K562 (cell line): ENCODE results near the gene PELI3. TPM values are rescaled to one million over a fixed set of nuclear protein-coding genes. Genes with fewer than 3 reads are reported as not detected.
A peak's percentile ranks its signal among the peaks of the same experiment; 100 is the strongest.

ENCODE experiments used
- ATAC-seq: fragments of 200-7000 bp; cut with Tn5 transposase; 3 replicates; pipeline ENCODE4 v1.9.1; 2020; ENCODE audit warnings: moderate library complexity
- BruUV-seq: library from RNA; stranded (reverse); fragments of 400-500 nt; replicated peaks from 2 replicates; lab custom pipeline; 2021; lab: Mats Ljungman, UMichigan
- CTCF ChIA-PET: fragments of 300-600 bp; formaldehyde crosslinking; extraction: SDS; loops from one replicate; lab custom pipeline; 2021; ENCODE audit warnings: low intra/inter-chr PET ratio; lab: Yijun Ruan, JAX
- POLR2A ChIA-PET: fragments of 300-600, 350-650 bp; sonication (Branson Sonifier 250); formaldehyde crosslinking; extraction: SDS; loops from one replicate; lab custom pipeline; 2021; ENCODE audit warnings: antibody characterized with exemption, inconsistent platforms; lab: Yijun Ruan, JAX
- DNase-seq, 4 experiments: peaks; one replicate each; pipeline versions ENCODE4 v3.0.0 to v3.0.0-alpha.2; 2011 to 2018; ENCODE audit warnings: low spot score in 3 of 4, mixed read lengths in 3 of 4; ENCODE audit errors: extremely low read depth in 1 of 4
- FAIRE-seq: peaks from 2 replicates; lab custom pipeline; 2011; peaks lifted over from hg19 to GRCh38; lab: Jason Lieb, UNC
- H2AFZ ChIP-seq: 2 replicates; pipeline ENCODE4 v1.6.0; 2011; ENCODE audit warnings: low read depth, low read length, control low read depth, inconsistent platforms
- H3K27ac ChIP-seq: fragments of 200-600 bp; 3 replicates; pipeline ENCODE4 v1.8.0; 2011; ENCODE audit warnings: low read depth, mild to moderate bottlenecking, control low read depth, inconsistent platforms, low read length, moderate library complexity, mixed read lengths; ENCODE audit errors: extremely low read depth
- H3K27me3 ChIP-seq, 2 experiments: fragments of 300-600 bp in 1 of 2; 2 replicates in 1 of 2; 3 replicates in 1 of 2; pipeline versions ENCODE4 v1.6.0 to v1.8.0; 2011; ENCODE audit warnings: inconsistent platforms in 2 of 2, low read length in 2 of 2, mild to moderate bottlenecking in 1 of 2, mixed read lengths in 1 of 2, moderate library complexity in 1 of 2; ENCODE audit not compliant: control insufficient read depth in 2 of 2, insufficient read depth in 2 of 2
- H3K36me3 ChIP-seq: fragments of 300-600 bp; 3 replicates; pipeline ENCODE4 v1.8.0; 2011; ENCODE audit warnings: mild to moderate bottlenecking, low read length, inconsistent platforms; ENCODE audit not compliant: control insufficient read depth, insufficient read depth
- H3K4me1 ChIP-seq, 2 experiments: fragments of 200-600 bp in 1 of 2; replicated peaks in 1 of 2; 2 replicates in 1 of 2; 3 replicates in 1 of 2; pipeline versions ENCODE4 v1.5.1 to v1.8.0; 2011; ENCODE audit warnings: inconsistent platforms in 2 of 2, low read length in 2 of 2, mild to moderate bottlenecking in 1 of 2, mixed read lengths in 1 of 2, moderate library complexity in 1 of 2; ENCODE audit not compliant: control insufficient read depth in 2 of 2, insufficient read depth in 2 of 2
- H3K4me2 ChIP-seq: 2 replicates; pipeline ENCODE4 v1.6.1; 2011; ENCODE audit warnings: low read length, control low read depth, inconsistent platforms, mixed read lengths; ENCODE audit not compliant: insufficient read depth
- H3K4me3 ChIP-seq: fragments of 200-600 bp; sonication (generic), shearing (Covaris generic); 2 replicates; pipeline ENCODE4 v1.5.1; 2016; ENCODE audit warnings: control low read depth, inconsistent platforms
- H3K79me2 ChIP-seq: fragments of 200-600 bp; 3 replicates; pipeline ENCODE4 v1.8.0; 2011; ENCODE audit warnings: low read length, inconsistent platforms; ENCODE audit not compliant: control insufficient read depth, insufficient read depth
- H3K9ac ChIP-seq, 2 experiments: 2 replicates each; pipeline versions ENCODE4 v1.6.0 to v1.6.1; 2011; ENCODE audit warnings: low read depth in 2 of 2, low read length in 2 of 2, control low read depth in 1 of 2, inconsistent platforms in 1 of 2, mild to moderate bottlenecking in 1 of 2, mixed read lengths in 1 of 2; ENCODE audit not compliant: insufficient read depth in 1 of 2
- H3K9me1 ChIP-seq: one replicate; pipeline ENCODE4 v1.6.0; 2011; ENCODE audit warnings: inconsistent platforms, mild to moderate bottlenecking, low read length, moderate library complexity; ENCODE audit not compliant: control insufficient read depth, insufficient read depth
- H3K9me3 ChIP-seq: replicated peaks from 2 replicates; pipeline ENCODE4 v1.5.1; 2011; ENCODE audit warnings: low read depth, low read length, inconsistent platforms; ENCODE audit not compliant: control insufficient read depth, insufficient read depth
- H4K20me1 ChIP-seq: replicated peaks from 2 replicates; pipeline ENCODE4 v1.6.1; 2011; ENCODE audit warnings: low read length, inconsistent platforms, mixed read lengths; ENCODE audit not compliant: control insufficient read depth, insufficient read depth
- HMGN3 ChIP-seq: IDR thresholded peaks from 2 replicates; pipeline ENCODE4 v1.6.1; 2011; ENCODE audit warnings: borderline replicate concordance, low read depth, mild to moderate bottlenecking, mixed read lengths, low read length; ENCODE audit not compliant: insufficient read length; ENCODE audit errors: extremely low read depth
- MYC ChIP-seq, 2 experiments: fragments of 250-450 bp in 1 of 2; sonication (Bioruptor Pico) in 1 of 2; IDR thresholded peaks; 2 replicates each; pipeline versions ENCODE4 v1.5.1 to v1.6.1; 2012 to 2021; ENCODE audit warnings: low read depth in 2 of 2, borderline replicate concordance in 1 of 2, improper control_type of control experiment in 1 of 2, low read length in 1 of 2, mild to moderate bottlenecking in 1 of 2, moderate library complexity in 1 of 2
- NONO ChIP-seq, 2 experiments: fragments of 200-400 bp in 1 of 2; fragments of 450-650 bp in 1 of 2; formaldehyde crosslinking in 1 of 2; IDR thresholded peaks; 2 replicates each; pipeline ENCODE4 v1.6.1; 2017; ENCODE audit warnings: low read depth in 2 of 2, mild to moderate bottlenecking in 2 of 2, moderate library complexity in 2 of 2, low read length in 1 of 2
- WGBS: fragments of 100-300 bp; shearing (Covaris generic); methylation state at CpG from one replicate; pipeline ENCODE4 v1.1.6; 2016; ENCODE audit warnings: low coverage, mixed read lengths; ENCODE audit not compliant: insufficient coverage; ENCODE audit errors: missing lambda C conversion rate; 5-methylcytosine and 5-hydroxymethylcytosine counted together
- in situ Hi-C: fragments of 300-500 bp; cut with MboI; formaldehyde crosslinking; loops from 4 replicates; pipeline ENCODE4 v1.15.0; 2018; ENCODE audit warnings: inconsistent platforms, mixed read lengths
- intact Hi-C: fragments of 100-400 bp; cut with micrococcal nuclease; formaldehyde crosslinking; loops from 2 replicates; pipeline ENCODE4 v1.14.2; 2022
- polyA plus RNA-seq, 8 experiments: library from polyadenylated mRNA; depleted of rRNA in 4 of 8; stranded (reverse) in 5 of 8; unstranded in 3 of 8; fragments of >200 nt; fragmentation: Nextera tagmentation in 2 of 8; fragmentation: Illumina TruSeq in 1 of 8; extraction: Ambion mirVana in 2 of 8; extraction: Trizol in 1 of 8; gene quantifications; 2 replicates each; pipeline versions ENCODE4 v1.2.1 to v1.2.3, GENCODE V29; 2011 to 2014; ENCODE audit warnings: inconsistent platforms in 1 of 8, missing spikeins in 1 of 8
- total RNA-seq, 7 experiments: library from RNA; depleted of rRNA in 6 of 7; stranded (reverse); fragments of >200 nt in 6 of 7; fragmentation: Illumina TruSeq in 2 of 7; extraction: Trizol in 2 of 7; gene quantifications; 2 replicates each; pipeline versions ENCODE4 v1.2.1 to v1.2.3, GENCODE V29; 2011 to 2021; ENCODE audit warnings: low replicate concordance in 1 of 7
- TF ChIP-seq, protein P1 (sequence below): fragments of 450-650 bp; conservative IDR thresholded peaks from 2 replicates; pipeline ENCODE4 v1.6.1; 2016; ENCODE audit warnings: missing genetic modification characterization, low read depth, mild to moderate bottlenecking, control low read depth, missing compliant biosample characterization
- TF ChIP-seq, protein P2 (sequence below): fragments of 450-650 bp; IDR thresholded peaks from 2 replicates; pipeline ENCODE4 v1.6.1; 2016; ENCODE audit warnings: mild to moderate bottlenecking, moderate library complexity

Gene PELI3
- total and polyA plus RNA-seq, 9 of the 15 experiments (the other 6 are each of a cell fraction or from before 2014, with no cell fraction given), result 0.17 to 4.2 (median 1.9) TPM

DNA sequence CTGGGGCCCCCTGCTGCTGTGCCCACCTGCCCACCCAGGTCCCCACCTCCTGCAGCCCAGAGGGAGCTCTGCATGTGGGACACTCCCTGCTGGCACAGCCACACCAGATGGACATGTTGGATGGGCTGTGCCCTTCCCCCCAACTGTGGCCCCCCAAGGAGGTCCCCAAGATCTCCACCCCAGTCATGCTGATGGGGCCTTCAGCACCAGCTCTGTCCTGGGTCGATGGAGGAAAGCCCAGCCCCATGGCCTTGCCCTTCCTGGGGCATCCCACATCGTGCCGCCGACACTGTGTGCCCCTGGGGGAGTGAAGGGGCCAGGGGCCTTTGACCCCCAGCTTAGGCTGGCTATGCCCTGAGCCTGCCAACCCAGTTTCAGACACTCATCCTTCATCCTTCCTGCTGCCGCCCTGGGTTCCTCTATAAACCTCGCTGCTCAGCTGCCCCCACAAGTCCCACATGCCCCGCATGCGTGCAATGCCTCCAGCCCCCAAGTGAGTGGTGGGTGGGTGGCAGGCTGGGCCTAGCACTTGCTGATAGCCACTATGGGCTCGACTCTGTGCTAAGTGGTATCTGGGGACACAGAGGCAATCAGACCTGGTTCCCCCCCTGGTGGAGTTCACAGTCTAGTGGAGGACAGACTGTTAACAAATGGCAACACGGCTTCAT, 9.6 kb downstream of the PELI3 start:
- Histone ChIP-seq H2AFZ (no peak overlapping the region), H3K4me2 (no peak overlapping the region), H3K9me1 (no peaks in the 10 kb centered on the region), H3K9me3 (no peaks in the 10 kb centered on the region), H4K20me1 (peaks cover 12% of the 10 kb centered on the region; the same call in 1 of the 2 replicates), H3K27me3 (no peaks in the 10 kb centered on the region), H3K27ac (no peak overlapping the region), H3K4me1 (peaks cover 3 to 30% of the 10 kb centered on the region in 2 experiments; a peak in 4 of 5 replicates), H3K79me2 (peaks cover 12% of the 10 kb centered on the region; the same call in 2 of the 3 replicates), H3K4me3 (no peak overlapping the region), H3K9ac (peak overlapping the region in 1 of 2 experiments; percentile 59; a peak in 2 of 4 replicates), H3K36me3 (peaks cover 3% of the 10 kb centered on the region; the same call in 2 of the 3 replicates)
- FAIRE-seq (no peak), DNase-seq (no peak), ATAC-seq (no peak)
- CTCF ChIA-PET, result interaction anchor here (4.2 kb wide), 1 partner anchor 69 kb away, joined by 50 read pairs; no protein-coding TSS in a partner anchor
- in situ Hi-C loops, result no loop called here
- POLR2A ChIA-PET, result no interaction called here
- intact Hi-C loops, result no loop called here
- 93% methylated on average over 5 of the region's 10 CpGs for WGBS
- no TSS peak for BruUV-seq
- no peak for TF ChIP-seq NONO (IDR thresholded peaks at IDR 0.05; ENCODE audit: low read depth in 2 of 2, low read length in 1 of 2)
- TF ChIP-seq, protein P1, sequence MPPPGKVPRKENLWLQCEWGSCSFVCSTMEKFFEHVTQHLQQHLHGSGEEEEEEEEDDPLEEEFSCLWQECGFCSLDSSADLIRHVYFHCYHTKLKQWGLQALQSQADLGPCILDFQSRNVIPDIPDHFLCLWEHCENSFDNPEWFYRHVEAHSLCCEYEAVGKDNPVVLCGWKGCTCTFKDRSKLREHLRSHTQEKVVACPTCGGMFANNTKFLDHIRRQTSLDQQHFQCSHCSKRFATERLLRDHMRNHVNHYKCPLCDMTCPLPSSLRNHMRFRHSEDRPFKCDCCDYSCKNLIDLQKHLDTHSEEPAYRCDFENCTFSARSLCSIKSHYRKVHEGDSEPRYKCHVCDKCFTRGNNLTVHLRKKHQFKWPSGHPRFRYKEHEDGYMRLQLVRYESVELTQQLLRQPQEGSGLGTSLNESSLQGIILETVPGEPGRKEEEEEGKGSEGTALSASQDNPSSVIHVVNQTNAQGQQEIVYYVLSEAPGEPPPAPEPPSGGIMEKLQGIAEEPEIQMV, result no peak
- TF ChIP-seq, protein P2, sequence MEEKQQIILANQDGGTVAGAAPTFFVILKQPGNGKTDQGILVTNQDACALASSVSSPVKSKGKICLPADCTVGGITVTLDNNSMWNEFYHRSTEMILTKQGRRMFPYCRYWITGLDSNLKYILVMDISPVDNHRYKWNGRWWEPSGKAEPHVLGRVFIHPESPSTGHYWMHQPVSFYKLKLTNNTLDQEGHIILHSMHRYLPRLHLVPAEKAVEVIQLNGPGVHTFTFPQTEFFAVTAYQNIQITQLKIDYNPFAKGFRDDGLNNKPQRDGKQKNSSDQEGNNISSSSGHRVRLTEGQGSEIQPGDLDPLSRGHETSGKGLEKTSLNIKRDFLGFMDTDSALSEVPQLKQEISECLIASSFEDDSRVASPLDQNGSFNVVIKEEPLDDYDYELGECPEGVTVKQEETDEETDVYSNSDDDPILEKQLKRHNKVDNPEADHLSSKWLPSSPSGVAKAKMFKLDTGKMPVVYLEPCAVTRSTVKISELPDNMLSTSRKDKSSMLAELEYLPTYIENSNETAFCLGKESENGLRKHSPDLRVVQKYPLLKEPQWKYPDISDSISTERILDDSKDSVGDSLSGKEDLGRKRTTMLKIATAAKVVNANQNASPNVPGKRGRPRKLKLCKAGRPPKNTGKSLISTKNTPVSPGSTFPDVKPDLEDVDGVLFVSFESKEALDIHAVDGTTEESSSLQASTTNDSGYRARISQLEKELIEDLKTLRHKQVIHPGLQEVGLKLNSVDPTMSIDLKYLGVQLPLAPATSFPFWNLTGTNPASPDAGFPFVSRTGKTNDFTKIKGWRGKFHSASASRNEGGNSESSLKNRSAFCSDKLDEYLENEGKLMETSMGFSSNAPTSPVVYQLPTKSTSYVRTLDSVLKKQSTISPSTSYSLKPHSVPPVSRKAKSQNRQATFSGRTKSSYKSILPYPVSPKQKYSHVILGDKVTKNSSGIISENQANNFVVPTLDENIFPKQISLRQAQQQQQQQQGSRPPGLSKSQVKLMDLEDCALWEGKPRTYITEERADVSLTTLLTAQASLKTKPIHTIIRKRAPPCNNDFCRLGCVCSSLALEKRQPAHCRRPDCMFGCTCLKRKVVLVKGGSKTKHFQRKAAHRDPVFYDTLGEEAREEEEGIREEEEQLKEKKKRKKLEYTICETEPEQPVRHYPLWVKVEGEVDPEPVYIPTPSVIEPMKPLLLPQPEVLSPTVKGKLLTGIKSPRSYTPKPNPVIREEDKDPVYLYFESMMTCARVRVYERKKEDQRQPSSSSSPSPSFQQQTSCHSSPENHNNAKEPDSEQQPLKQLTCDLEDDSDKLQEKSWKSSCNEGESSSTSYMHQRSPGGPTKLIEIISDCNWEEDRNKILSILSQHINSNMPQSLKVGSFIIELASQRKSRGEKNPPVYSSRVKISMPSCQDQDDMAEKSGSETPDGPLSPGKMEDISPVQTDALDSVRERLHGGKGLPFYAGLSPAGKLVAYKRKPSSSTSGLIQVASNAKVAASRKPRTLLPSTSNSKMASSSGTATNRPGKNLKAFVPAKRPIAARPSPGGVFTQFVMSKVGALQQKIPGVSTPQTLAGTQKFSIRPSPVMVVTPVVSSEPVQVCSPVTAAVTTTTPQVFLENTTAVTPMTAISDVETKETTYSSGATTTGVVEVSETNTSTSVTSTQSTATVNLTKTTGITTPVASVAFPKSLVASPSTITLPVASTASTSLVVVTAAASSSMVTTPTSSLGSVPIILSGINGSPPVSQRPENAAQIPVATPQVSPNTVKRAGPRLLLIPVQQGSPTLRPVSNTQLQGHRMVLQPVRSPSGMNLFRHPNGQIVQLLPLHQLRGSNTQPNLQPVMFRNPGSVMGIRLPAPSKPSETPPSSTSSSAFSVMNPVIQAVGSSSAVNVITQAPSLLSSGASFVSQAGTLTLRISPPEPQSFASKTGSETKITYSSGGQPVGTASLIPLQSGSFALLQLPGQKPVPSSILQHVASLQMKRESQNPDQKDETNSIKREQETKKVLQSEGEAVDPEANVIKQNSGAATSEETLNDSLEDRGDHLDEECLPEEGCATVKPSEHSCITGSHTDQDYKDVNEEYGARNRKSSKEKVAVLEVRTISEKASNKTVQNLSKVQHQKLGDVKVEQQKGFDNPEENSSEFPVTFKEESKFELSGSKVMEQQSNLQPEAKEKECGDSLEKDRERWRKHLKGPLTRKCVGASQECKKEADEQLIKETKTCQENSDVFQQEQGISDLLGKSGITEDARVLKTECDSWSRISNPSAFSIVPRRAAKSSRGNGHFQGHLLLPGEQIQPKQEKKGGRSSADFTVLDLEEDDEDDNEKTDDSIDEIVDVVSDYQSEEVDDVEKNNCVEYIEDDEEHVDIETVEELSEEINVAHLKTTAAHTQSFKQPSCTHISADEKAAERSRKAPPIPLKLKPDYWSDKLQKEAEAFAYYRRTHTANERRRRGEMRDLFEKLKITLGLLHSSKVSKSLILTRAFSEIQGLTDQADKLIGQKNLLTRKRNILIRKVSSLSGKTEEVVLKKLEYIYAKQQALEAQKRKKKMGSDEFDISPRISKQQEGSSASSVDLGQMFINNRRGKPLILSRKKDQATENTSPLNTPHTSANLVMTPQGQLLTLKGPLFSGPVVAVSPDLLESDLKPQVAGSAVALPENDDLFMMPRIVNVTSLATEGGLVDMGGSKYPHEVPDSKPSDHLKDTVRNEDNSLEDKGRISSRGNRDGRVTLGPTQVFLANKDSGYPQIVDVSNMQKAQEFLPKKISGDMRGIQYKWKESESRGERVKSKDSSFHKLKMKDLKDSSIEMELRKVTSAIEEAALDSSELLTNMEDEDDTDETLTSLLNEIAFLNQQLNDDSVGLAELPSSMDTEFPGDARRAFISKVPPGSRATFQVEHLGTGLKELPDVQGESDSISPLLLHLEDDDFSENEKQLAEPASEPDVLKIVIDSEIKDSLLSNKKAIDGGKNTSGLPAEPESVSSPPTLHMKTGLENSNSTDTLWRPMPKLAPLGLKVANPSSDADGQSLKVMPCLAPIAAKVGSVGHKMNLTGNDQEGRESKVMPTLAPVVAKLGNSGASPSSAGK, result no peak
- TF ChIP-seq MYC (IDR thresholded peaks at IDR 0.05; ENCODE audit: low read depth, low read length), result no peak
- no peak for TF ChIP-seq MYC (CRISPR knock-in tag; IDR thresholded peaks at IDR 0.05; ENCODE audit: borderline replicate concordance, low read depth)
- TF ChIP-seq HMGN3, result no peak
